Measurements from ENCODE around the gene KIF13A. TPM values are rescaled to one million over a fixed set of nuclear protein-coding genes. Genes with fewer than 3 reads are reported as not detected.

The KIF13A gene
- total and polyA plus RNA-seq, 9 of the 15 experiments (the other 6 are each of a cell fraction or from before 2014, with no cell fraction given), result 3.6 to 44.3 (median 29.7) TPM

- WGBS (ENCODE audit: insufficient coverage, low coverage, missing lambda C conversion rate), result 79% methylated on average over 4 of the region's 4 CpGs
- Histone ChIP-seq H3K9me1 (ENCODE audit: control insufficient read depth, insufficient read depth, low read length) (no peaks in the 10 kb centered on the region), H3K9ac (ENCODE audit: insufficient read depth in 1 of 2, low read depth in 2 of 2, low read length in 2 of 2) (peak overlapping the region in 1 of 2 experiments; percentile 40; a peak in 1 of 4 replicates), H4K20me1 (replicated peaks; ENCODE audit: control insufficient read depth, insufficient read depth, low read length) (no peaks in the 10 kb centered on the region), H3K4me2 (ENCODE audit: insufficient read depth, low read length) (no peak overlapping the region), H3K79me2 (ENCODE audit: control insufficient read depth, insufficient read depth, low read length) (peaks cover 5% of the 10 kb centered on the region; the same call in 1 of the 3 replicates), H3K4me1 (replicated peaks in 1 of 2; ENCODE audit: control insufficient read depth in 2 of 2, insufficient read depth in 2 of 2, low read length in 2 of 2) (peaks cover 8 to 39% of the 10 kb centered on the region in 2 experiments; a peak in 4 of 5 replicates), H3K27me3 (ENCODE audit: control insufficient read depth in 2 of 2, insufficient read depth in 2 of 2, low read length in 2 of 2) (no peaks in the 10 kb centered on the region), H3K27ac (ENCODE audit: extremely low read depth, low read depth, low read length) (no peak overlapping the region), H3K4me3 (no peak overlapping the region), H3K9me3 (replicated peaks; ENCODE audit: control insufficient read depth, insufficient read depth, low read depth, low read length) (no peaks in the 10 kb centered on the region), H3K36me3 (ENCODE audit: control insufficient read depth, insufficient read depth, low read length) (peaks cover 48% of the 10 kb centered on the region), H2AFZ (ENCODE audit: low read depth, low read length) (no peak overlapping the region)
- DNase-seq (ENCODE audit: extremely low read depth in 1 of 4, low spot score in 3 of 4), result no peak
- FAIRE-seq, result no peak
- no TSS peak for BruUV-seq (replicated peaks)
- intact Hi-C loops (cut with micrococcal nuclease), result no loop called here
- TF ChIP-seq JUND (IDR thresholded peaks at IDR 0.05; ENCODE audit: borderline replicate concordance, low read depth, low read length), result no peak
- TF ChIP-seq JUND (tag; IDR thresholded peaks at IDR 0.05; ENCODE audit: borderline replicate concordance, low read depth, low read length), result 0 out of 3 replicates have a peak, but pooled peaks have one; percentile 4
- no peak for TF ChIP-seq ARID3A (IDR thresholded peaks at IDR 0.05; ENCODE audit: borderline replicate concordance, low read depth, low read length)
- ChIA-PET CTCF (ENCODE audit: low intra/inter-chr PET ratio) (no interaction called here), POLR2A (interaction anchor here (1.3 to 1.6 kb wide), 2 partner anchors 9 to 125 kb away, joined by 3 to 5 read pairs; no protein-coding TSS in a partner anchor)
- in situ Hi-C loops (cut with MboI), result no loop called here
- ATAC-seq, result no peak
Observed at GRCh38 chr6:17847203-17847760, 140.2 kb downstream of the KIF13A start.
